Adrenal gland (tissue), 5 donors: ENCODE data around the gene CDKAL1.

Experiments used
- POLR2A ChIP-seq, 2 donors: fragments of 450-650 bp; IDR thresholded peaks; one replicate each; pipeline ENCODE4 v1.6.1; 2017; ENCODE audit warnings: antibody characterized with exemption in 2 of 2, mild to moderate bottlenecking in 2 of 2, moderate library complexity in 1 of 2
- TF ChIP-seq, protein P1 (sequence below), 6 experiments: fragments of 450-650 bp in 4 of 6; fragments of 200-600 bp in 2 of 6; sonication (generic) in 1 of 6; IDR thresholded peaks; 1 replicate in 5 of 6; 2 replicates in 1 of 6; pipeline versions ENCODE4 v1.5.1 to v1.8.0; 2016 to 2021; ENCODE audit warnings: antibody characterized with exemption in 6 of 6, mild to moderate bottlenecking in 2 of 6, moderate library complexity in 1 of 6
- donor health status: DM: no; HTN: no; CAD: no.

DNA sequence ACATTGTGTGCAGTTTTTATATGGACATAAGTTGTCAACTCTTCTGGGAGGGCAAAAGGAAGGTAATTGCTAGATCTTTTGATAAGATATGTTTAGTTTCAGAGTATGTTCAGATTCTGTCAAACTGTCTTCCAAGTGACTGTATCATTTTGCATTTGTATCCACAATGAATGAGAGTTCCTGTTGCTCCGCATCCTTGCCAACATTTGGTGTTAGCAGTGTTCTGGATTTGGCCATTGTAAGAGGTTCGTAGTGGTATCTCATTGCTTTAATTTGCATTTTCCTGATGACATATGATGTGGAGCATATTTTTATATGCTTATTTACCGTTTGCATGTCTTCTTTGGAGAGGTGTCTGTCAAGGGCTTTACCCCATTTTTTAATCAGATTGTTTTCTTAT lies 150.2 kb downstream of the CDKAL1 start:
- TF ChIP-seq, protein P1, sequence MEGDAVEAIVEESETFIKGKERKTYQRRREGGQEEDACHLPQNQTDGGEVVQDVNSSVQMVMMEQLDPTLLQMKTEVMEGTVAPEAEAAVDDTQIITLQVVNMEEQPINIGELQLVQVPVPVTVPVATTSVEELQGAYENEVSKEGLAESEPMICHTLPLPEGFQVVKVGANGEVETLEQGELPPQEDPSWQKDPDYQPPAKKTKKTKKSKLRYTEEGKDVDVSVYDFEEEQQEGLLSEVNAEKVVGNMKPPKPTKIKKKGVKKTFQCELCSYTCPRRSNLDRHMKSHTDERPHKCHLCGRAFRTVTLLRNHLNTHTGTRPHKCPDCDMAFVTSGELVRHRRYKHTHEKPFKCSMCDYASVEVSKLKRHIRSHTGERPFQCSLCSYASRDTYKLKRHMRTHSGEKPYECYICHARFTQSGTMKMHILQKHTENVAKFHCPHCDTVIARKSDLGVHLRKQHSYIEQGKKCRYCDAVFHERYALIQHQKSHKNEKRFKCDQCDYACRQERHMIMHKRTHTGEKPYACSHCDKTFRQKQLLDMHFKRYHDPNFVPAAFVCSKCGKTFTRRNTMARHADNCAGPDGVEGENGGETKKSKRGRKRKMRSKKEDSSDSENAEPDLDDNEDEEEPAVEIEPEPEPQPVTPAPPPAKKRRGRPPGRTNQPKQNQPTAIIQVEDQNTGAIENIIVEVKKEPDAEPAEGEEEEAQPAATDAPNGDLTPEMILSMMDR (IDR thresholded peaks at IDR 0.05): no peak
- TF ChIP-seq POLR2A (IDR thresholded peaks at IDR 0.05): no peak
